Heart left ventricle (tissue), 16 donors: Measurements from ENCODE around the gene CRELD2. TPM values are rescaled to one million over a fixed set of nuclear protein-coding genes. Genes with fewer than 3 reads are reported as not detected.

Source experiments
- ATAC-seq, 4 donors: fragments of 200-7000 bp; cut with Tn5 transposase; one replicate each; pipeline ENCODE4 v1.9.1; 2020 to 2022; ENCODE audit warnings: moderate library complexity in 4 of 4, mild to moderate bottlenecking in 3 of 4, moderate number of reproducible peaks in 1 of 4
- DNase-seq, 5 donors: peaks; one replicate each; pipeline ENCODE4 v3.0.0-alpha.2; 2020
- H3K27ac ChIP-seq, 12 donors: fragments of 200-600 bp; sonication (generic) in 4 of 12; one replicate each; pipeline versions ENCODE4 v1.5.0 to v1.8.0; 2016 to 2022; ENCODE audit warnings: mild to moderate bottlenecking in 2 of 12
- H3K27me3 ChIP-seq, 9 donors: fragments of 200-600 bp; sonication (generic) in 2 of 9; one replicate each; pipeline versions ENCODE4 v1.5.1 to v1.8.0; 2016 to 2022; ENCODE audit warnings: mild to moderate bottlenecking in 3 of 9
- H3K36me3 ChIP-seq, 9 donors: fragments of 200-600 bp; sonication (generic) in 2 of 9; one replicate each; pipeline versions ENCODE4 v1.5.0 to v1.8.0; 2018 to 2022; ENCODE audit warnings: mild to moderate bottlenecking in 2 of 9
- H3K4me1 ChIP-seq, 12 donors: fragments of 200-600 bp; sonication (generic) in 4 of 12; one replicate each; pipeline versions ENCODE4 v1.5.0 to v1.8.0; 2016 to 2022; ENCODE audit warnings: mild to moderate bottlenecking in 3 of 12
- H3K4me3 ChIP-seq, 12 donors: fragments of 200-600 bp; sonication (generic) in 4 of 12; one replicate each; pipeline versions ENCODE4 v1.5.0 to v1.8.0; 2017 to 2022; ENCODE audit warnings: mild to moderate bottlenecking in 9 of 12, moderate library complexity in 4 of 12
- H3K9me3 ChIP-seq, 12 donors: fragments of 200-600 bp; sonication (generic) in 4 of 12; one replicate each; pipeline versions ENCODE4 v1.5.0 to v1.8.0; 2016 to 2022; ENCODE audit warnings: mild to moderate bottlenecking in 1 of 12
- POLR2A ChIP-seq, 2 donors: fragments of 450-650 bp; IDR thresholded peaks; one replicate each; pipeline ENCODE4 v1.6.1; 2017; ENCODE audit warnings: antibody characterized with exemption in 2 of 2, mild to moderate bottlenecking in 2 of 2, moderate library complexity in 2 of 2
- WGBS, 4 donors: extraction: QIAGEN DNeasy Blood & Tissue Kit in 2 of 4; methylation state at CpG; one replicate each; pipeline versions ENCODE4 v1.1.5 to v1.1.7; 2013 to 2018; 5-methylcytosine and 5-hydroxymethylcytosine counted together
- intact Hi-C, 10 donors: fragments of 100-400 bp; cut with DNase I; formaldehyde crosslinking; loops; one replicate each; pipeline versions ENCODE4 v1.11.1 to v1.14.2; 2022
- polyA plus RNA-seq, 2 donors: library from polyadenylated mRNA; stranded (reverse); fragments of 200-250 nt; gene quantifications; one replicate each; pipeline ENCODE4 v1.2.3, GENCODE V29; 2013
- total RNA-seq, 9 donors: library from RNA; depleted of rRNA in 2 of 9; stranded (reverse); fragments of >200 nt in 2 of 9; fragmentation: NEBNext Ultra II Directional in 3 of 9; extraction: Animal tissue kit (Norgen Biotek cat#: 25700) in 3 of 9; gene quantifications; one replicate each; pipeline versions ENCODE4 v1.1.0 to v1.2.4, GENCODE V29; 2016 to 2023
- TF ChIP-seq, protein P1 (sequence below), 12 donors: fragments of 200-600 bp; sonication (generic) in 4 of 12; IDR thresholded peaks; one replicate each; pipeline versions ENCODE4 v1.5.0 to v1.8.0; 2018 to 2022; ENCODE audit warnings: antibody characterized with exemption in 12 of 12, mild to moderate bottlenecking in 5 of 12
- donor health status: ischemic (EF 13 %, LVEDD 7.1; RV severe dilation, severe dysfunction).
- donor health status: healthy with polysubstance abuse.
- donor health status: DM: no; HTN: yes; CAD: no.
- donor health status: DM: no; HTN: no; CAD: no.
- donor health status: ischemic (EF 25% LVEDD 6.9; RV normal size, moderate dysfunction).
- donor health status: ischemic (EF 25% LVEDD 5.7; RV mildly dilated, moderate dysfunction).
- donor health status: healthy.
- donor health status: DM: yes; HTN: yes; CAD: no.
- donor health status: ischemic (EF 35%, LVEDD 5.7; RV mildly dilated, moderate dysfunction).
- donor health status: nonischemic (EF 11% LVEDD 7.7; RV severe dilation, severe dysfunction).
- donor health status: DM: yes; HTN: yes; CAD: no.
- donor health status: PGD.
- donor health status: ischemic (EF 29% LVEDD 5.4; RV normal size, mild dysfunction).
- donor health status: nonischemic (EF 23%, LVEDD 6.1; RV moderate dilation, normal function).

The CRELD2 gene
- total and polyA plus RNA-seq, 11 donors = 15.0 to 70.3 (median 21.6) TPM

DNA sequence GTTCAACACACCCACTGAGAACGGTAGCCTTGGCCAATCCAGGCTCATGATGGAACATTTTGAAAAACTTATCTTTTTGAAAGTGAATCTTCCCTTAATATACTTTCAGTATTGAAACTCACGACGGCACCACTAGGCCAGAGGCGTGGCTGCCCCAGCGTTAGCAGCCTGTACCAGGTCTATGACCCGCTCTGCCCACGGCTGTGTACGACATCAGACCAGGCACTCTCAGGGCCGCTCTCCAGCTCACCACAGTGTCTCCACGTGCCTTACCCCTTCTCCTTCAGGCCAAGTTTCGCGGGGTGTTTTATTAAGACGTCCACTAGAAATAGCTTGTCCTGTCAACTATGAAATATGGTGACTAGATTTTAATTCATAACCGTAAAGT, 31.4 kb upstream of the CRELD2 start:
- no peaks in the 10 kb centered on the region for H3K27me3 ChIP-seq
- H3K4me3 ChIP-seq = no peak overlapping the region
- WGBS, 4 donors = 95 to 97% (median 97%) methylated on average over 14 of the region's 14 CpGs
- intact Hi-C loops = no loop called here
- peaks cover 0 to 4% (median 0%) of the 10 kb centered on the region in 12 donors for H3K4me1 ChIP-seq
- no peak overlapping the region for H3K27ac ChIP-seq
- H3K36me3 ChIP-seq = peaks cover 0 to 74% (median 50%) of the 10 kb centered on the region in 9 donors
- ATAC-seq (no peak), DNase-seq (no peak)
- TF ChIP-seq, protein P1, sequence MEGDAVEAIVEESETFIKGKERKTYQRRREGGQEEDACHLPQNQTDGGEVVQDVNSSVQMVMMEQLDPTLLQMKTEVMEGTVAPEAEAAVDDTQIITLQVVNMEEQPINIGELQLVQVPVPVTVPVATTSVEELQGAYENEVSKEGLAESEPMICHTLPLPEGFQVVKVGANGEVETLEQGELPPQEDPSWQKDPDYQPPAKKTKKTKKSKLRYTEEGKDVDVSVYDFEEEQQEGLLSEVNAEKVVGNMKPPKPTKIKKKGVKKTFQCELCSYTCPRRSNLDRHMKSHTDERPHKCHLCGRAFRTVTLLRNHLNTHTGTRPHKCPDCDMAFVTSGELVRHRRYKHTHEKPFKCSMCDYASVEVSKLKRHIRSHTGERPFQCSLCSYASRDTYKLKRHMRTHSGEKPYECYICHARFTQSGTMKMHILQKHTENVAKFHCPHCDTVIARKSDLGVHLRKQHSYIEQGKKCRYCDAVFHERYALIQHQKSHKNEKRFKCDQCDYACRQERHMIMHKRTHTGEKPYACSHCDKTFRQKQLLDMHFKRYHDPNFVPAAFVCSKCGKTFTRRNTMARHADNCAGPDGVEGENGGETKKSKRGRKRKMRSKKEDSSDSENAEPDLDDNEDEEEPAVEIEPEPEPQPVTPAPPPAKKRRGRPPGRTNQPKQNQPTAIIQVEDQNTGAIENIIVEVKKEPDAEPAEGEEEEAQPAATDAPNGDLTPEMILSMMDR (IDR thresholded peaks at IDR 0.05) = no peak
- no peak for TF ChIP-seq POLR2A (IDR thresholded peaks at IDR 0.05)
- peaks cover 0 to 18% (median 0%) of the 10 kb centered on the region in 12 donors for H3K9me3 ChIP-seq

DNA sequence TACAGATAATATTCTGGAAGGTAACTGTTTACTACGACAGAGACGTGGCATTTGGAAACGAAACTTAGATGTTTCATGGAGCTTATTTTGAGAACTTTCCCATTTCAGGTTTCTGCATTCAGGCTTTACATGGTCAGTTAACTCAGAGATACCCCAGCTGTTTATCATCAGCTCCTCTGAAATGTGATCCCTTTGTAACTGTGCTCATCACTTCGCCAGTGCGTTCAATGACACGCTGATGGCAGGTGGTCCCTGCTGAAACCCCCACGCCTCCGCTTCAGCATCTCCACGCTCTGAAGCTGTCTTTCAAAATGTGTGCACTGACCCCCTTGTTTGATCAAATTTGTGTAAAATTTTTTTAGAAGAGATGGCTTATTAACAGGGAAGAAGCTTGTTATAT, 30.7 kb upstream of the CRELD2 start:
- ATAC-seq = no peak
- intact Hi-C loops = no loop called here

DNA sequence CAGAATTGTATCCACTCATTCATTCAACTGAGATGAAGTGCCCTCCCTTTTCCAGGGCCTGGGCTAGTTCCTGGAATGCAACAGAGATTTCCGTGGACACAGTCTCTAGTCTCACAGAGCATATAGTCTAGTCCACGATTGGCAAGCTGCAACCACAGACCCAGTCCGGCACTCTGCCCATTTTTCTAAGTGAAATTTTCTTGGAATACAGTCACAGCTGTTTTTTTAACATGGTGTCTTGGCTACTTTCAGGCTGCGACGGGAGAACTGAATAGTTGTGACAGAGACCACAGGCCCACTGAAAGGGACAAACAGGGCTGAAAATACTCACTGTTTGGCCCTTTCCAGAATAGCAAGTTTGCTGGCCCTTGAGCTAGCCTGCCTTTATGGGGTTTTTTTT, 29.4 kb upstream of the CRELD2 start:
- ATAC-seq (no peak), DNase-seq (no peak)
- Histone ChIP-seq H3K4me3 (no peak overlapping the region), H3K4me1 (peaks cover 0 to 12% (median 2%) of the 10 kb centered on the region in 12 donors), H3K36me3 (peaks cover 0 to 69% (median 44%) of the 10 kb centered on the region in 9 donors), H3K27me3 (no peaks in the 10 kb centered on the region), H3K27ac (no peak overlapping the region), H3K9me3 (peaks cover 0 to 19% (median 0%) of the 10 kb centered on the region in 12 donors)
- no peak for TF ChIP-seq POLR2A (IDR thresholded peaks at IDR 0.05)
- TF ChIP-seq, protein P1 (IDR thresholded peaks at IDR 0.05) = no peak
- intact Hi-C loops = no loop called here
- WGBS, 4 donors = 92 to 99% (median 97%) methylated on average over 5 of the region's 5 CpGs

More for the DNA sequence above, 30.7 kb upstream of the CRELD2 start:
- no peak overlapping the region for H3K27ac ChIP-seq
- peaks cover 0 to 10% (median 2%) of the 10 kb centered on the region in 12 donors for H3K4me1 ChIP-seq
- no peak for DNase-seq
- no peak for TF ChIP-seq POLR2A (IDR thresholded peaks at IDR 0.05)
- TF ChIP-seq, protein P1 (IDR thresholded peaks at IDR 0.05) = no peak
- H3K4me3 ChIP-seq = no peak overlapping the region
- H3K27me3 ChIP-seq = no peaks in the 10 kb centered on the region
- H3K36me3 ChIP-seq = peaks cover 0 to 78% (median 50%) of the 10 kb centered on the region in 9 donors
- 90 to 96% (median 92%) methylated on average over 9 of the region's 9 CpGs for WGBS, 4 donors
- H3K9me3 ChIP-seq = peaks cover 0 to 18% (median 0%) of the 10 kb centered on the region in 12 donors

DNA sequence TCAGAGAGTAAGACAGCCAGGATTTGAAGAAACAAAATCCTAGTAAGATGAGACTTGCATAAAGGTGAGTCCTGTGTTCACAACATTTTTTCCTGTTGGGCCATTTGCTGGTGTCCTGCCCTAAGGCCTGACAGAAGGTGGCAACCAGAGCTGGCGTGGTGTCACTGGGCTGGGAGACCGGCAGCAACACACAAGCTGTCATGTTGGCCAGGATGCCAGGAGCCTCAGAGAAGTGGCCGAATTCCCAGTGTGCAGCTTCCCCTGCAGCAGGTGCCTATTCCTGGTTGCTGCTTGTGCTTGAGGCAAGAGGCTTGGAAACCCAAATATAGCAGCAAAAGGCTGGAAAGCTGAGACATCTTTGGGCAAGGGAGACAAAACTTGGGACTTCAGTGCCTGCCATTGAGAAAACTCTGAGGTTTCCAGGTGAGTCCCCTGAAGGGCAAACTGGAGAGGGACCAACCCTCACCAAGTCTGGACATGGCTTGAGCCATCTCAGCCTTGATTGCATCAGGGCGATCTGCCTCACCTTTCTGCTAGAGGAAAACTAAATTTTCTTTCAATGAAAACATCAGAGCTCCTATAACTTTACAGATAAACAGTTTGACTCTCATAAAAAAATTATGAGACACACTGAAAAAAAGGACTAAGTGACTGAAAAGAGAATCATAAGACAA, 26.1 kb upstream of the CRELD2 start:
- DNase-seq = peak in 4 of 5 donors; percentile 48 to 81 (median 58)
- no peak for TF ChIP-seq POLR2A (IDR thresholded peaks at IDR 0.05)
- TF ChIP-seq, protein P1 (IDR thresholded peaks at IDR 0.05) = no peak
- peaks cover 0 to 36% (median 12%) of the 10 kb centered on the region in 9 donors for H3K36me3 ChIP-seq
- H3K4me3 ChIP-seq = no peak overlapping the region
- WGBS, 4 donors = 50 to 69% (median 61%) methylated on average over 4 of the region's 4 CpGs
- no peaks in the 10 kb centered on the region for H3K27me3 ChIP-seq
- H3K9me3 ChIP-seq = peaks cover 0 to 36% (median 0%) of the 10 kb centered on the region in 12 donors
- intact Hi-C loops = no loop called here
- ATAC-seq = peak; percentile 65 to 92 (median 84)
- H3K4me1 ChIP-seq = peaks cover 0 to 12% (median 2%) of the 10 kb centered on the region in 12 donors
- H3K27ac ChIP-seq = peak overlapping the region in 2 of 12 donors; percentile 16 to 44
